Lower leg skin (tissue), 4 donors: ENCODE results near the gene PPARA. TPM values are rescaled to one million over a fixed set of nuclear protein-coding genes. Genes with fewer than 3 reads are reported as not detected.
"Not testable (repeated sequence)": the region's sequence is repeated elsewhere in the genome, so short reads cannot be mapped to it uniquely, and the experiment has no call there.

Experiments used
- DNase-seq, 2 donors: peaks; one replicate each; pipeline ENCODE4 v3.0.0-alpha.2; 2019; ENCODE audit warnings: low spot score in 2 of 2
- H3K4me3 ChIP-seq: fragments of 200-600 bp; sonication (generic); 2 replicates; pipeline ENCODE4 v1.5.1; 2017; ENCODE audit warnings: mild to moderate bottlenecking, low read depth; ENCODE audit not compliant: poor library complexity, severe bottlenecking
- CTCF ChIP-seq, 3 donors: fragments of 450-650 bp; IDR thresholded peaks; one replicate each; pipeline ENCODE4 v1.5.1; 2016; ENCODE audit warnings: antibody characterized with exemption in 3 of 3, mild to moderate bottlenecking in 3 of 3, moderate library complexity in 2 of 3
- POLR2A ChIP-seq, 2 donors: fragments of 450-650 bp; IDR thresholded peaks; one replicate each; pipeline ENCODE4 v1.6.1; 2016 to 2017; ENCODE audit warnings: antibody characterized with exemption in 2 of 2, mild to moderate bottlenecking in 1 of 2, moderate library complexity in 1 of 2
- WGBS, 2 donors: methylation state at CpG; one replicate each; pipeline ENCODE4 v1.1.5; 2018; 5-methylcytosine and 5-hydroxymethylcytosine counted together
- intact Hi-C: fragments of 100-400 bp; cut with DNase I; formaldehyde crosslinking; loops from one replicate; pipeline ENCODE4 v1.15.0; 2023; ENCODE audit warnings: low total_unique reads
- total RNA-seq, 4 donors: library from RNA; depleted of rRNA; stranded (reverse); fragments of >200 nt; gene quantifications; one replicate each; pipeline ENCODE4 v1.1.0, GENCODE V29; 2016

The PPARA gene
- total RNA-seq, 4 donors from 2014 or later: 27.8 to 58.1 (median 37.8) TPM

- H3K4me3 ChIP-seq: no peak overlapping the region
- WGBS, 2 donors: 89 to 90% methylated on average over 10 of the region's 10 CpGs
- intact Hi-C loops: no loop called here
- DNase-seq: no peak
- TF ChIP-seq POLR2A (IDR thresholded peaks at IDR 0.05) (no peak), CTCF (IDR thresholded peaks at IDR 0.05) (no peak)
Measured at GRCh38 chr22:46127556-46127955, 22.8 kb upstream of the PPARA start.

GRCh38 chr22:46128606-46129005 lies 21.7 kb upstream of the PPARA start:
- whole genome bisulfite sequencing, 2 donors: 89 to 96% methylated on average over 8 to 12 of the region's 12 CpGs
- no peak for DNase-seq
- intact Hi-C loops: no loop called here
- TF ChIP-seq POLR2A (IDR thresholded peaks at IDR 0.05) (no peak), CTCF (IDR thresholded peaks at IDR 0.05) (no peak)
- no peak overlapping the region for H3K4me3 ChIP-seq

GRCh38 chr22:46129390-46130041 lies 20.8 kb upstream of the PPARA start:
- TF ChIP-seq CTCF (IDR thresholded peaks at IDR 0.05): no peak
- no peak for TF ChIP-seq POLR2A (IDR thresholded peaks at IDR 0.05)
- intact Hi-C loops: no loop called here
- DNase-seq: no peak
- 71 to 76% methylated on average over 18 to 26 of the region's 26 CpGs for WGBS, 2 donors
- H3K4me3 ChIP-seq: no peak overlapping the region

- WGBS, 2 donors: 82 to 88% methylated on average over 8 to 13 of the region's 13 CpGs
- H3K4me3 ChIP-seq: no peak overlapping the region
- TF ChIP-seq CTCF (IDR thresholded peaks at IDR 0.05) (no peak), POLR2A (IDR thresholded peaks at IDR 0.05) (no peak)
- intact Hi-C loops: no loop called here
- DNase-seq: no peak
Measured at GRCh38 chr22:46131151-46131587, 19.2 kb upstream of the PPARA start.

GRCh38 chr22:46132193-46132829 lies 18.0 kb upstream of the PPARA start:
- intact Hi-C loops, H3K4me3 ChIP-seq, DNase-seq: not testable (repeated sequence)
- 80 to 95% methylated on average over 10 to 11 of the region's 12 CpGs for WGBS, 2 donors

GRCh38 chr22:46132830-46133587 lies 17.3 kb upstream of the PPARA start:
- WGBS, 2 donors: 87 to 89% methylated on average over 13 to 14 of the region's 19 CpGs
- no peak overlapping the region for H3K4me3 ChIP-seq
- TF ChIP-seq POLR2A (IDR thresholded peaks at IDR 0.05) (no peak), CTCF (IDR thresholded peaks at IDR 0.05) (no peak)
- intact Hi-C loops: no loop called here
- no peak for DNase-seq
